Measurements from ENCODE around the gene HIP1.
A peak's percentile ranks its signal among the peaks of the same experiment; 100 is the strongest.
"Not testable (repeated sequence)": the region's sequence is repeated elsewhere in the genome, so short reads cannot be mapped to it uniquely, and the experiment has no call there.

HIP1 gene

GRCh38 chr7:75712517-75713361 is 26.0 kb downstream of the HIP1 start:
- no peaks in the 10 kb centered on the region for H3K27me3 Mint-ChIP-seq

DNA sequence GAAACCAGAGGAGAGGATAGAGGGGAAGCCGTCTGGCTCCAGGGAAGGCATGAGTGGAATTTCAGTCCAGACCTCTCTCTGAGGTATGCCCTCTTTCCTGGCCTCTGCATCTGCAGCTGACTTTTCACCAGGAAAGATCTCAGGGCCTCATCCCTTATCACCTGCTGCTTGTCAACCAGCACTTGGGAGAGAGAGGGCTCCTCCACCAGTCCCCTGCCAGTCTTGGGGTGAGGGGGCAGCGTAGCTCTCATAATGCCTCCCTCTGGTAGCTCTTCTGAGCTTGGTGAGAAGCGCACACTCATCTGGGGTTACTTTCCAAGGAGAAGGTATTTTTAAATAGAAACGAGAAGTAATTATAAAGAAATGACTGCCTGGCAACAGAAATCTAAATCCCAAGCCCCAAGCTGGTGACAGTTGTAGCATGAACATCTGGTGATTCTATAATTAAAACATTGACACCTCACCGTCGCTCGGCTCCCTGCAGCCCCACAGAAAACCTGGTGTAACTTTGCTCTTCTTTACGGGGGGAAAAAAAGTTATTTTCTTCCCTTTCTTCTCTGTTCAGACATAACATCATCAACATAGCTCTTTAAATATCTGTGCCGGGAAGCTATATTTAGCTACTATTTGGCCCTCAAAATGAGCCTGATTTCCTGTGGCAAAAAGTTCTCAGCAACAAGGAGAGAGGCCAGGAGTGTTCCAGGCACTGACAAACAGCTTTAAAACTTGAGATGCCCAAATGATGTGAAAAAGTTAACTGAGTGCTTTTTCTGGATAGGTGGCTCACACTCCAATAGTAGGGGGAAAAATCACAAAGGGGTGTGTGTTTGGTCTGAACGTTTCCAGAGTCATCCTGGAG is 26.9 kb downstream of the HIP1 start:
- DNase-seq (no peak), ATAC-seq (replicated peaks) (peak; percentile 44 to 67)
- Mint-ChIP-seq H3K9me3 (peaks cover 7 to 17% of the 10 kb centered on the region in 2 donors), H3K27ac (peak overlapping the region; percentile 37), H3K36me3 (peaks cover 9 to 13% of the 10 kb centered on the region in 2 donors), H3K4me3 (no peak overlapping the region), H3K4me1 (peaks cover 14 to 26% of the 10 kb centered on the region in 2 donors), H3K27me3 (no peaks in the 10 kb centered on the region)

More at GRCh38 chr7:75712517-75713361, 26.0 kb downstream of the HIP1 start:
- DNase-seq (no peak), ATAC-seq (replicated peaks) (peak in 1 of 2 donors; percentile 14)
- H3K4me3 Mint-ChIP-seq = peak overlapping the region; percentile 2 to 7
- H3K27ac Mint-ChIP-seq = peak overlapping the region; percentile 4
- H3K36me3 Mint-ChIP-seq = peaks cover 9 to 16% of the 10 kb centered on the region in 2 donors
- peaks cover 14 to 26% of the 10 kb centered on the region in 2 donors for H3K4me1 Mint-ChIP-seq
- peaks cover 7 to 16% of the 10 kb centered on the region in 2 donors for H3K9me3 Mint-ChIP-seq

DNA sequence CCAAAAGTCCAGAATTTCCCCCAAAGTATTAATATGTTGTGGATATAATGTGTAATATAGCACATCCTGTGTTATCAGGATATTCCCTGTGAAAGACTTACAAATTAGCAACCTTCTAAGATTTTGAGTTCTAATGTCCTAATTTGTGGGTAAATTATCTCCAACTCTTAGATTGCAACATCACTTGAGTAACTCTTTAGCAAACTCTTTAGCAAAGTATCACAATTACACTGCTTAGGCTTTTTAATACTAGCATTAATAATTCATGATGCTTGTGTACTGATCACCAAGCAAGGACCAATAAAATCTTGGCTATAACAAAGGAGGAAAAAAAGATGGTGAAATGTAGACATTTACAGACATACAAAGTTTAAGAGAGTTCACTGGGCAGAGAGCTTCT is 27.7 kb downstream of the HIP1 start:
- no peak for ATAC-seq (replicated peaks)
- Mint-ChIP-seq H3K9me3 (peaks cover 7 to 17% of the 10 kb centered on the region in 2 donors), H3K4me3 (no peak overlapping the region), H3K27me3 (no peaks in the 10 kb centered on the region), H3K4me1 (peaks cover 14 to 26% of the 10 kb centered on the region in 2 donors), H3K36me3 (peaks cover 9 to 13% of the 10 kb centered on the region in 2 donors), H3K27ac (no peak overlapping the region)
- DNase-seq = no peak

GRCh38 chr7:75704928-75705327 is 33.8 kb downstream of the HIP1 start:
- no peak overlapping the region for H3K27ac Mint-ChIP-seq
- no peak for DNase-seq

GRCh38 chr7:75702515-75702914 is 36.2 kb downstream of the HIP1 start:
- peak overlapping the region; percentile 22 for H3K27ac Mint-ChIP-seq
- peaks cover 0 to 4% of the 10 kb centered on the region in 2 donors for H3K36me3 Mint-ChIP-seq
- H3K4me1 Mint-ChIP-seq = peaks cover 5 to 11% of the 10 kb centered on the region in 2 donors
- DNase-seq (no peak), ATAC-seq (replicated peaks) (no peak)
- H3K9me3 Mint-ChIP-seq = peaks cover 0 to 1% of the 10 kb centered on the region in 2 donors
- H3K4me3 Mint-ChIP-seq = no peak overlapping the region
- no peaks in the 10 kb centered on the region for H3K27me3 Mint-ChIP-seq

More at GRCh38 chr7:75704928-75705327, 33.8 kb downstream of the HIP1 start:
- Mint-ChIP-seq H3K4me3 (no peak overlapping the region), H3K4me1 (peaks cover 0 to 2% of the 10 kb centered on the region in 2 donors), H3K9me3 (peaks cover 0 to 9% of the 10 kb centered on the region in 2 donors), H3K36me3 (peaks cover 2 to 5% of the 10 kb centered on the region in 2 donors), H3K27me3 (no peaks in the 10 kb centered on the region)
- ATAC-seq (replicated peaks) = no peak

DNA sequence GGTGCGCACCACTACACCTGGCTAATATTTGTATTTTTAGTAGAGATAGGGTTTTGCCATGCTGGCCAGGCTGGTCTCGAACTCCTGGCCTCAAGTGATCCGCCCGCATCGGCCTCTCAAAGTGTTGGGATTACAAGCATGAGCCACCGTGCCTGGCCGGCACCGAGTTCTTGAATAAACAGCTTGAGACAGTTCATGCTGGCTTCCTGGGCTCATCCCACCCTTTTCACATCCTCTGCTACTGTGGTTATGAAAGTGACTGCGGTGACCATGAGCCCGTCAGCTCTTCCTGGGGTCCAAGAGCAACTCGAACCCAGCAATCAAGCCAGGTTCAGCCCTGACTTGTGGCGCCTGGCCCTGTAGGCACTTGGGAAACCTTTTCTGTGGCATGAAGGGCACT is 38.7 kb downstream of the HIP1 start:
- Mint-ChIP-seq H3K36me3 (peaks cover 0 to 6% of the 10 kb centered on the region in 2 donors), H3K27ac (no peak overlapping the region), H3K4me3 (no peak overlapping the region), H3K9me3 (no peaks in the 10 kb centered on the region), H3K27me3 (no peaks in the 10 kb centered on the region), H3K4me1 (peaks cover 4 to 19% of the 10 kb centered on the region in 2 donors)
- DNase-seq (no peak), ATAC-seq (replicated peaks) (no peak)

- no peaks in the 10 kb centered on the region for H3K9me3 Mint-ChIP-seq
- H3K36me3 Mint-ChIP-seq = peaks cover 0 to 6% of the 10 kb centered on the region in 2 donors
- no peak overlapping the region for H3K4me3 Mint-ChIP-seq
- DNase-seq (no peak), ATAC-seq (replicated peaks) (no peak)
- H3K4me1 Mint-ChIP-seq = peaks cover 5 to 19% of the 10 kb centered on the region in 2 donors
- H3K27me3 Mint-ChIP-seq = no peaks in the 10 kb centered on the region
- H3K27ac Mint-ChIP-seq = no peak overlapping the region
These were observed 40.4 kb downstream of the HIP1 start for GRCh38 chr7:75698358-75698757.

GRCh38 chr7:75696263-75697037 is 42.3 kb downstream of the HIP1 start:
- Mint-ChIP-seq H3K9me3 (no peaks in the 10 kb centered on the region), H3K27ac (no peak overlapping the region), H3K4me1 (peaks cover 12 to 26% of the 10 kb centered on the region in 2 donors), H3K4me3 (no peak overlapping the region), H3K36me3 (peaks cover 0 to 6% of the 10 kb centered on the region in 2 donors), H3K27me3 (no peaks in the 10 kb centered on the region)
- ATAC-seq (replicated peaks) (no peak), DNase-seq (no peak)

DNA sequence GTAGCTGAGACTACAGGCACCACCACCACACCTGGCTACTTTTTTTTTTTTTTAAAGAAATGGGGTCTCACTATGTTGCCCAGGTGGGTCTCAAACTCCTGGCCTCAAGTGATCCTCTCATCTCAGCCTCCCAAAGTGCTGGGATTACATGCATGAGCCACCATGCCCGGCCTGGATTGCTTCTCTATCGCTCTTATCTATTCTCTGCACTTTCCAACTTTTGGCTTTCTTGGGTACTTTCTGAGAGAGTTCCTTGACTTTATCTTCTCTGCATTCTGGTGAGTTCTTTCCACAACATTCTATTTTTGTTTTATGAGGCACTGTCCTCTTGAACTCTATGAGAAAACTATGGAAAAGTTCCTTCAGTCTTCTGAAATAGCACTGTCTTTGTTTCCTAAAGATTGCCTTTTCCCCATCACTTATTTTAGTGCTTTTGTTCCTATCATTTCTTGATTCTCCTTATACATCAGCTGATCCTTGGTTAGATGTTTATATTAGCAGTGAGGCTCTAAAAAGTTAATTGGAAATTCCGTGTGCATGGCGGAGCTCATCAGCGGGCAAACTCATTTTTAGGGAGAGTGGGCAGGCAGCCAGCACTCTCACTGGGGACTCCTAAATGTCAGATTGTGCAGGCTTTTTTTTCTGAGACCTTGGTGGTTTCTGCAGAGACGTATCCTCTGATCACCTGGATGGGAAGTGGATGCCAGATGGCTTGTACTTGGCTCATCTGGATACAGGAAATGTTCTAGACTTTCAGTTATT is 43.9 kb downstream of the HIP1 start:
- no peak overlapping the region for H3K4me3 Mint-ChIP-seq
- no peak overlapping the region for H3K27ac Mint-ChIP-seq
- H3K27me3 Mint-ChIP-seq = no peaks in the 10 kb centered on the region
- H3K9me3 Mint-ChIP-seq = no peaks in the 10 kb centered on the region
- DNase-seq = no peak
- H3K4me1 Mint-ChIP-seq = peaks cover 15 to 43% of the 10 kb centered on the region in 2 donors
- ATAC-seq (replicated peaks) = no peak
- peaks cover 0 to 6% of the 10 kb centered on the region in 2 donors for H3K36me3 Mint-ChIP-seq

DNA sequence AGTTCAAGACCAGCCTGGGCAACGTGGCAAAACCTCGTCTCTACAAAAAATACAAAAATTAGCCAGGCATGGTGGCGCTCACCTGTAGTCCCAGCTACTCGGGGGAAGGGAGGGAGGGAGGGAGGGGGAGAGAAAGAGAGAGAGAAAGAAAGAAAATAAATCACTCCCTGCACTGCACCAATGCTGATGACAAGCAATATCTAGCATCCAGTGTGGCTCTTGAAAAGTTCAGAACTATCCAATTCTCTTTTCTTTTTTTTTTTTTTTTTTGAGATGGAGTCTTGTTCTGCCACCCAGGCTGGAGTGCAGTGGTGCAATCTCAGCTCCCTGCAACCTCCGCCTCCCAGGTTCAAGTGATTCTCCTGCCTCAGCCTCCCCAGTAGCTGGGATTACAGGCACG is 45.1 kb downstream of the HIP1 start:
- not testable (repeated sequence) for DNase-seq; H3K27ac Mint-ChIP-seq; H3K27me3 Mint-ChIP-seq; ATAC-seq (replicated peaks); H3K4me3 Mint-ChIP-seq; H3K9me3 Mint-ChIP-seq; H3K36me3 Mint-ChIP-seq
- peaks cover 20 to 49% of the 10 kb centered on the region in 2 donors for H3K4me1 Mint-ChIP-seq

- Mint-ChIP-seq H3K36me3 (peaks cover 0 to 1% of the 10 kb centered on the region in 2 donors), H3K4me3 (no peak overlapping the region), H3K27ac (no peak overlapping the region), H3K9me3 (no peaks in the 10 kb centered on the region), H3K27me3 (no peaks in the 10 kb centered on the region), H3K4me1 (peaks cover 31 to 50% of the 10 kb centered on the region in 2 donors)
- no peak for ATAC-seq (replicated peaks)
- no peak for DNase-seq
These were observed 46.8 kb downstream of the HIP1 start for GRCh38 chr7:75691793-75692543.

DNA sequence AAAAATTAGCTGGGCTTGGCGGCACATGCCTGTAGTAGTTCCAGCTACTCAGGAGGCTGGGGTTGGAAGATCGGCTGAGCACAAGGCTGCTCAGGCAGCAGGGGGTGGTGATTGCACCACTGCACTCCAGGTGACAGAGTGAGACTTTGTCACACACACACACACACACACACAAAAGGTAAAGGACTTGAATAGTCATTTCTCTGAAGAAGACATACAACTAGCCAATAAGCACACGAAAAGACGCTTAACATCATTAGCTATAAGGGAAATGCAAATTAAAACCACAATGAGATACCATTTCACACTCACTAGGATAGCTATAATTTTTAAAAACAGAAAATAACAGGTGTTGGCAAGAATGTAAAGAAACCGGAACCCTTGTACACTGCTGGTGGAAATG is 48.6 kb downstream of the HIP1 start:
- Mint-ChIP-seq H3K4me1 (peaks cover 31 to 46% of the 10 kb centered on the region in 2 donors), H3K36me3 (no peaks in the 10 kb centered on the region), H3K27me3 (no peaks in the 10 kb centered on the region), H3K27ac (no peak overlapping the region), H3K9me3 (no peaks in the 10 kb centered on the region), H3K4me3 (no peak overlapping the region)
- DNase-seq = no peak
- peak; percentile 49 to 67 for ATAC-seq (replicated peaks)
